Body of pancreas (tissue), 4 donors: ENCODE results near the gene MOSMO.

Source experiments
- CTCF ChIP-seq, 7 experiments: fragments of 450-650 bp in 4 of 7; fragments of 200-600 bp in 3 of 7; sonication (generic) in 3 of 7; IDR thresholded peaks; one replicate each; pipeline ENCODE4 v1.5.1; 2016 to 2019; ENCODE audit warnings: antibody characterized with exemption in 7 of 7
- POLR2A ChIP-seq, 3 donors: fragments of 450-650 bp; IDR thresholded peaks; one replicate each; pipeline ENCODE4 v1.6.1; 2016; ENCODE audit warnings: antibody characterized with exemption in 3 of 3, mild to moderate bottlenecking in 2 of 3

DNA sequence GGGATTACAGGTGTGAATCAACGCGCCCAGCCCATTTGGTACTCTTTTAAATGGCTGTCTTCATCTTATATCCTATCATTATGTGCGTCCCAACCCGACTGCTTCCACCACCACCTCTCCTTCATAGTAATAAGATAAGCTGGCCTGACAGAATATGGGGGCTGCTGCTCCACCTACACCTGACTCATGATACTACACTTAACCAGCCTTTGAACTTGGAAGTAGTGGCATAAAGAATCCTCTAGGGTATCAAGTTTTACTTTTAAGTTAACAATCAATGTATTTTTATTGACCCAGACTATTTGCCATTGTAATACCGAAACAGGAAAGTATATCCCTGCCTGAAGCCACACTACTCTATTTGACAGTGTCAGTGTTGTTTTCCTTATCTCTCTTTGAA, 25.8 kb upstream of the MOSMO start:
- no peak for TF ChIP-seq CTCF (IDR thresholded peaks at IDR 0.05)
- no peak for TF ChIP-seq POLR2A (IDR thresholded peaks at IDR 0.05)
